Kidney (tissue), 14 donors: Measurements from ENCODE around the gene WDR31. TPM values are rescaled to one million over a fixed set of nuclear protein-coding genes. Genes with fewer than 3 reads are reported as not detected.

ENCODE experiments used
- DNase-seq, 5 donors: peaks; one replicate each; pipeline ENCODE4 v3.0.0-alpha.2; 2013 to 2020
- FAIRE-seq: peaks from 2 replicates; lab custom pipeline; 2012; peaks lifted over from hg19 to GRCh38; lab: Jason Lieb, UNC
- H3K27ac ChIP-seq, 2 donors: one replicate each; pipeline ENCODE4 v1.7.0; 2013; ENCODE audit warnings: low read depth in 2 of 2, low read length in 2 of 2, inconsistent platforms in 1 of 2
- H3K27me3 ChIP-seq: one replicate; pipeline ENCODE4 v1.7.1; 2013; ENCODE audit warnings: low read length, inconsistent platforms; ENCODE audit not compliant: control insufficient read depth, insufficient read depth
- H3K36me3 ChIP-seq, 3 donors: one replicate each; pipeline versions ENCODE4 v1.7.0 to v1.7.1; 2013; ENCODE audit warnings: low read length in 3 of 3, control low read depth in 1 of 3, inconsistent platforms in 1 of 3; ENCODE audit not compliant: insufficient read depth in 3 of 3, control insufficient read depth in 2 of 3
- H3K4me1 ChIP-seq, 3 donors: one replicate each; pipeline versions ENCODE4 v1.7.0 to v1.7.1; 2013; ENCODE audit warnings: low read length in 3 of 3, inconsistent platforms in 1 of 3, low read depth in 1 of 3; ENCODE audit not compliant: control insufficient read depth in 2 of 3, insufficient read depth in 2 of 3
- H3K4me3 ChIP-seq, 3 donors: one replicate each; pipeline versions ENCODE4 v1.7.0 to v1.8.1; 2013; ENCODE audit warnings: low read length in 3 of 3, control low read depth in 1 of 3, inconsistent platforms in 1 of 3
- H3K9ac ChIP-seq, 3 donors: one replicate each; pipeline versions ENCODE4 v1.7.0 to v1.7.1; 2013; ENCODE audit warnings: low read length in 3 of 3, control low read depth in 1 of 3, inconsistent platforms in 1 of 3
- H3K9me3 ChIP-seq, 3 donors: one replicate each; pipeline versions ENCODE4 v1.7.0 to v1.7.1; 2013; ENCODE audit warnings: low read length in 3 of 3, control low read depth in 1 of 3, inconsistent platforms in 1 of 3; ENCODE audit not compliant: control insufficient read depth in 2 of 3, insufficient read depth in 1 of 3
- intact Hi-C: fragments of 100-400 bp; cut with DNase I; formaldehyde crosslinking; loops from one replicate; pipeline ENCODE4 v1.11.1; 2022
- polyA plus RNA-seq: library from polyadenylated mRNA; stranded (reverse); fragments of 350-450 nt; fragmentation: Illumina TruSeq; extraction: RNeasy Lipid Tissue Mini Kit (QIAGEN cat#74804); gene quantifications from one replicate; pipeline ENCODE4 v1.2.3, GENCODE V29; 2014; ENCODE audit warnings: low read depth, low replicate concordance; ENCODE audit not compliant: insufficient read depth
- total RNA-seq: library from RNA; stranded (reverse); fragmentation: NEBNext Ultra II Directional; extraction: Animal tissue kit (Norgen Biotek cat#: 25700); gene quantifications from one replicate; pipeline ENCODE4 v1.2.1, GENCODE V29; 2021
- TF ChIP-seq, protein P1 (sequence below): IDR thresholded peaks from 3 replicates; pipeline ENCODE4 v1.5.1; 2012; ENCODE audit warnings: mild to moderate bottlenecking, moderate library complexity, borderline replicate concordance; ENCODE audit not compliant: insufficient read depth; ENCODE audit errors: extremely low read depth
- donor health status: control.
- donor health status: control.
- donor health status: control.
- donor health status: control.
- donor health status: control.
- donor health status: DM: yes; HTN: yes; CAD: no.
- donor health status: Normal renal cell carcinoma (clear cell type).

Gene WDR31
- total and polyA plus RNA-seq, 2 donors from 2014 or later: 3.1 to 8.7 TPM

DNA sequence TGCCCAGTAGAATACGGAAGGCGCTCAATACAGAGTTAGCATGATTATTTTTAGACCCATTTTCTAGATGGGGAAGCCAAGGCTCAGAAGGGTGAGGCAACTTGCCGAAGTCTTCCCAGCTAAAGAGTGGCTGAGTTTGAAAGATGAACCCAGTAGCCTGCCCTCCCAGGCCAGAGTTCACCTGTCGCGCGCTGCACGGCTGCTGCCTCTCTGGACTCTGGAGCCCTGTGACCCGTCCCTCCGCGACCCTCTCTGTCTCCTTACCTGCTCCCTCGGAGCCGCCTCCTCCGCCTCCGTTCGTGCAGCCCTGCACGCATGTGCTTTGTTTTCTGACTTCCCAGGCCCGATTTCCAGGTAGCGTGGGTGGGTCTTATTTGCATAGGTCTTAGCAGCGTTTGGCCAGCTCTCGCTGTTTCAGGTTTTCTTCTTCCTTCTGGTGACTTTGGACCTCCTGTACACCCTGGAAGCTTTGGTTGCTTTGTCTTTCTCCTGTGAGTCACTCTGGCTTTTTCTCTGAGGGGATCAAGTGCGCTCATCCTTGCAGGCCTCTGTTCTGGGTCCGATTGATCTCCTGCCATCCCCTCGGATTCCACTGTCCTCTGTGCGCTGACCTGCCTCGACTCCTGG, 37.2 kb downstream of the WDR31 start, which contains the start of gene RNF183:
Gene RNF183 (minus strand): TSS at position 585 of the 627 bp plus-strand sequence. CDS start 5,192 bp downstream, outside the sequence.
- no peaks in the 10 kb centered on the region for H3K9me3 ChIP-seq
- peak within 1 kb of the TSS; percentile 63 to 71 for H3K27ac ChIP-seq
- TF ChIP-seq, protein P1, sequence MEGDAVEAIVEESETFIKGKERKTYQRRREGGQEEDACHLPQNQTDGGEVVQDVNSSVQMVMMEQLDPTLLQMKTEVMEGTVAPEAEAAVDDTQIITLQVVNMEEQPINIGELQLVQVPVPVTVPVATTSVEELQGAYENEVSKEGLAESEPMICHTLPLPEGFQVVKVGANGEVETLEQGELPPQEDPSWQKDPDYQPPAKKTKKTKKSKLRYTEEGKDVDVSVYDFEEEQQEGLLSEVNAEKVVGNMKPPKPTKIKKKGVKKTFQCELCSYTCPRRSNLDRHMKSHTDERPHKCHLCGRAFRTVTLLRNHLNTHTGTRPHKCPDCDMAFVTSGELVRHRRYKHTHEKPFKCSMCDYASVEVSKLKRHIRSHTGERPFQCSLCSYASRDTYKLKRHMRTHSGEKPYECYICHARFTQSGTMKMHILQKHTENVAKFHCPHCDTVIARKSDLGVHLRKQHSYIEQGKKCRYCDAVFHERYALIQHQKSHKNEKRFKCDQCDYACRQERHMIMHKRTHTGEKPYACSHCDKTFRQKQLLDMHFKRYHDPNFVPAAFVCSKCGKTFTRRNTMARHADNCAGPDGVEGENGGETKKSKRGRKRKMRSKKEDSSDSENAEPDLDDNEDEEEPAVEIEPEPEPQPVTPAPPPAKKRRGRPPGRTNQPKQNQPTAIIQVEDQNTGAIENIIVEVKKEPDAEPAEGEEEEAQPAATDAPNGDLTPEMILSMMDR: no peak
- no peak for FAIRE-seq
- no peaks in the 10 kb centered on the region for H3K27me3 ChIP-seq
- peak in 4 of 5 donors; percentile 50 to 61 (median 58) for DNase-seq
- no peak within 1 kb of the TSS for H3K9ac ChIP-seq
- H3K4me1 ChIP-seq: peaks cover 0 to 2% (median 0%) of the 10 kb centered on the region in 3 donors
- intact Hi-C loops: no loop called here
- H3K4me3 ChIP-seq: peak within 1 kb of the TSS; percentile 30 to 53 (median 50)
- no peaks in the 10 kb centered on the region for H3K36me3 ChIP-seq

DNA sequence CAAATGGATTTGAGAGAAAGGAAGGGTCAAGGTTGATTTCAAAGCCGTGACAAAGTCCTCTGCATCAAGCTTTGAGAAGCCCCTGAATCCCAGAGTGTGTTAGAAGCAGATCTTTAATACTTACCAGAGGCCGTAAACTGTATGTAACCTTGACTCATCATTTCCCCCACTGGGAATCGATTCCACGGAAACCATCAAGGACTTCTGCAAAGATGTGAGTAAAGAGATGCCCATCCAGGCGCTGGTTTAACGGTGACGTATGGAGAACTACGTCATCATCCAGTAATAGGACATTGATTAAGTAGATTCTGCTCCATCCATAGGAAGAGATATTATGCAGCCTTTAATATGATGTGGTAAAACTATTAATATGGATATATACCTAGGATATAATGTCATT, 38.5 kb downstream of the WDR31 start:
- intact Hi-C loops: no loop called here
- Histone ChIP-seq H3K27ac (no peak overlapping the region), H3K9ac (no peak overlapping the region), H3K36me3 (no peaks in the 10 kb centered on the region), H3K4me3 (peak overlapping the region in 1 of 3 donors; percentile 53), H3K4me1 (peaks cover 0 to 2% (median 0%) of the 10 kb centered on the region in 3 donors), H3K27me3 (no peaks in the 10 kb centered on the region), H3K9me3 (no peaks in the 10 kb centered on the region)
- FAIRE-seq (no peak), DNase-seq (no peak)
- TF ChIP-seq, protein P1: no peak

DNA sequence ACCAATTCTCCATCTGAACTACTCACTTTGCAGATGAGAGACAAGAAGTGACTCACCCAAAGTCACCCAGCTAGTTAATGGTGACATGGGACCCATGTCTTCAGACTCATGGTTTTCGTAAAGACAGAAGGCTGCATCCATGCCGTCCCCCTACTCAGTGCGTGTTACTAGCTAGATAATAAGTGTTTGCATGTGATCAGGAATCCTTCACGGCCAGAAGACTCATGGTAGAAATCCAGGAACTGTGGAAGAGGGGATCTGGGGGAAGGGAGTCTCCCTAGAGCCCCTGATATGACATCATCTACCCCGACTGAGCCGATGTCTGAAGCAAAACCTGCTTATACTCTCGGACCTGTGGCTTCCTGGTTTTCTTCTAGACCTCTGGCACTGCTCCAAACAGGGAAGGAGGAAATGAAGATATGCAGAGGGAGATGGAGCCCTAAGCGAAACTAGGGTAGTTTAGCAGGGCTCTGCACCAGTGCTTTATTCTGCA, 40.2 kb downstream of the WDR31 start:
- Histone ChIP-seq H3K27ac (no peak overlapping the region), H3K9ac (no peak overlapping the region)
- DNase-seq: peak in 4 of 5 donors; percentile 24 to 86 (median 56)

More for the DNA sequence above, 40.2 kb downstream of the WDR31 start:
- Histone ChIP-seq H3K27me3 (no peaks in the 10 kb centered on the region), H3K4me1 (peaks cover 0 to 2% (median 0%) of the 10 kb centered on the region in 3 donors), H3K4me3 (no peak overlapping the region), H3K36me3 (no peaks in the 10 kb centered on the region), H3K9me3 (no peaks in the 10 kb centered on the region)
- FAIRE-seq: no peak
- intact Hi-C loops: no loop called here
- TF ChIP-seq, protein P1: no peak
